A673 (cell line): ENCODE measurements around the gene AFAP1L1. TPM values are rescaled to one million over a fixed set of nuclear protein-coding genes. Genes with fewer than 3 reads are reported as not detected.

Experiments
- BruUV-seq: library from RNA; stranded (reverse); fragments of 400-500 nt; replicated peaks from 2 replicates; lab custom pipeline; 2021; lab: Mats Ljungman, UMichigan
- CTCF ChIA-PET: fragments of 300-600 bp; sonication (Branson Sonifier 250); formaldehyde crosslinking; loops from one replicate; lab custom pipeline; 2022; ENCODE audit warnings: antibody characterized with exemption; lab: Charles Lee
- POLR2A ChIA-PET: fragments of 300-600 bp; sonication (Branson Sonifier 250); formaldehyde crosslinking; loops from one replicate; lab custom pipeline; 2022; ENCODE audit warnings: antibody characterized with exemption; ENCODE audit not compliant: low non-redundant PET; lab: Charles Lee
- DNase-seq: peaks from one replicate; pipeline ENCODE4 v3.0.0-alpha.2; 2015; ENCODE audit warnings: low spot score
- H3K27ac ChIP-seq: fragments of 200-600 bp; sonication (generic); 2 replicates; pipeline ENCODE4 v1.5.1; 2016; ENCODE audit warnings: mixed run types, low read depth, mild to moderate bottlenecking, mixed read lengths, antibody characterized with exemption, low read length; ENCODE audit not compliant: poor library complexity, severe bottlenecking
- H3K27me3 ChIP-seq: fragments of 200-600 bp; sonication (generic); replicated peaks from 2 replicates; pipeline ENCODE4 v1.6.1; 2017; ENCODE audit warnings: mixed run types, low read depth, mild to moderate bottlenecking, mixed read lengths, antibody characterized with exemption, low read length; ENCODE audit not compliant: insufficient read depth, poor library complexity
- H3K36me3 ChIP-seq: fragments of 200-600 bp; sonication (generic); 2 replicates; pipeline ENCODE4 v1.6.1; 2016; ENCODE audit warnings: mixed run types, mild to moderate bottlenecking, mixed read lengths, antibody characterized with exemption, low read length; ENCODE audit not compliant: insufficient read depth, poor library complexity, severe bottlenecking
- H3K4me1 ChIP-seq: fragments of 200-600 bp; sonication (generic); 2 replicates; pipeline ENCODE4 v1.6.1; 2017; ENCODE audit warnings: mixed run types, mild to moderate bottlenecking, mixed read lengths, antibody characterized with exemption, low read length; ENCODE audit not compliant: insufficient read depth, poor library complexity, severe bottlenecking
- H3K4me3 ChIP-seq: fragments of 200-600 bp; sonication (generic); 2 replicates; pipeline ENCODE4 v1.5.1; 2016; ENCODE audit warnings: low read depth, mixed run types, mild to moderate bottlenecking, mixed read lengths, low read length; ENCODE audit not compliant: poor library complexity, severe bottlenecking
- H3K9me3 ChIP-seq: fragments of 200-600 bp; sonication (generic); 2 replicates; pipeline ENCODE4 v1.6.1; 2016; ENCODE audit warnings: mixed run types, low read depth, mild to moderate bottlenecking, mixed read lengths, antibody characterized with exemption, low read length; ENCODE audit not compliant: poor library complexity, severe bottlenecking
- EZH2 ChIP-seq: fragments of 200-600 bp; sonication (generic); IDR thresholded peaks from 2 replicates; pipeline ENCODE4 v1.6.1; 2017; ENCODE audit warnings: borderline replicate concordance, low read depth, mild to moderate bottlenecking, mixed read lengths, antibody characterized with exemption, low read length; ENCODE audit not compliant: poor library complexity, severe bottlenecking
- intact Hi-C: fragments of 100-400 bp; cut with micrococcal nuclease; formaldehyde crosslinking; loops from one replicate; pipeline ENCODE4 v1.10.0; 2022; ENCODE audit not compliant: unreplicated experiment
- total RNA-seq: library from RNA; stranded (reverse); gene quantifications from 2 replicates; pipeline ENCODE4 v1.2.3, GENCODE V29; 2021
- TF ChIP-seq, protein P1 (sequence below): fragments of 300-800, 200-600 bp; sonication (generic); conservative IDR thresholded peaks from 2 replicates; pipeline ENCODE4 v1.5.1; 2017; ENCODE audit warnings: low read depth, mild to moderate bottlenecking, antibody characterized with exemption, low read length, moderate library complexity, mixed read lengths

The AFAP1L1 gene
- total RNA-seq, 1 experiment from 2014 or later, result 0.21 TPM

DNA sequence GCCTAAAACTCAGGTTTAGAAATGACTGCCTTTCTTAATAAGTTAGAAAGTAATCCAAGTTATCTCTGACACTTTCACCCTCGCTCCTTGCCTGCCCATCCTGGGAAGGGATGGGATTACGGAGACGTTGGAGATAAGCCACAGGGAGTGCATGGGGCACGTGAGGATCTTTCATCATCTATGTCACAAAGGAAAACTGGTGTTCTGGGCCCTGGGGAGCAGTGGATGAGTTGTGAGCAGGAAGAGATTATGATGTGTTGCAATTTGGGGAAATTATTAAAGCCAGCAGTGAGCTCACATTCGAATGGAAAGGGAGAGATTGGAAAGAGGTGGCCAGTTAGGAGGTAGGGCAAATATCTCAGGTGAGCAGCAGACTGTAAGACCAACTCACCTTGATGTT lies 12.8 kb downstream of the AFAP1L1 start:
- H3K4me3 ChIP-seq, result no peak overlapping the region
- TF ChIP-seq EZH2, result no peak
- TF ChIP-seq, protein P1, sequence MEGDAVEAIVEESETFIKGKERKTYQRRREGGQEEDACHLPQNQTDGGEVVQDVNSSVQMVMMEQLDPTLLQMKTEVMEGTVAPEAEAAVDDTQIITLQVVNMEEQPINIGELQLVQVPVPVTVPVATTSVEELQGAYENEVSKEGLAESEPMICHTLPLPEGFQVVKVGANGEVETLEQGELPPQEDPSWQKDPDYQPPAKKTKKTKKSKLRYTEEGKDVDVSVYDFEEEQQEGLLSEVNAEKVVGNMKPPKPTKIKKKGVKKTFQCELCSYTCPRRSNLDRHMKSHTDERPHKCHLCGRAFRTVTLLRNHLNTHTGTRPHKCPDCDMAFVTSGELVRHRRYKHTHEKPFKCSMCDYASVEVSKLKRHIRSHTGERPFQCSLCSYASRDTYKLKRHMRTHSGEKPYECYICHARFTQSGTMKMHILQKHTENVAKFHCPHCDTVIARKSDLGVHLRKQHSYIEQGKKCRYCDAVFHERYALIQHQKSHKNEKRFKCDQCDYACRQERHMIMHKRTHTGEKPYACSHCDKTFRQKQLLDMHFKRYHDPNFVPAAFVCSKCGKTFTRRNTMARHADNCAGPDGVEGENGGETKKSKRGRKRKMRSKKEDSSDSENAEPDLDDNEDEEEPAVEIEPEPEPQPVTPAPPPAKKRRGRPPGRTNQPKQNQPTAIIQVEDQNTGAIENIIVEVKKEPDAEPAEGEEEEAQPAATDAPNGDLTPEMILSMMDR, result no peak
- H3K27me3 ChIP-seq, result no peaks in the 10 kb centered on the region
- DNase-seq, result peak; percentile 83
- CTCF ChIA-PET, result no interaction called here
- no peaks in the 10 kb centered on the region for H3K9me3 ChIP-seq
- H3K27ac ChIP-seq, result peak overlapping the region; percentile 53
- peaks cover 17% of the 10 kb centered on the region for H3K4me1 ChIP-seq
- intact Hi-C loops, result no loop called here
- no peaks in the 10 kb centered on the region for H3K36me3 ChIP-seq
- POLR2A ChIA-PET, result no interaction called here
- no TSS peak for BruUV-seq

DNA sequence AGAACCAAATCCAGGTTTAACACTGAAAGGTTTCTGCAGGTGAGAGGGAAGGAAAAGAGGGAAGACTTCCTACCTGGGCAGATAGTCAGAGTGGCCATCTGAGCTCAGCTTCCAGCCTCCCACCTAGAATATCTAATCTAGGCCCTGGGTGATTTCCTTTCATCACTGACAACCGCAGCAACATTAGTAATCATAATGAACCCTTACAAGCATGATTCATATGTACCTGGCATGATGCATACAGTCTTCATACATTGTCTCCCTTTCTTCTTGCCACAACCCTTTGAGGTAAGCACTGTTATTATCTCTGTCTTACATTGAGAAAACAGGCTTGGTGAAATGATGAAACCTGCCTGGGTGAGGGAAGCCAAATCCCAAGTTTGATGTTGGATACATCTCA lies 13.5 kb downstream of the AFAP1L1 start:
- H3K9me3 ChIP-seq, result no peaks in the 10 kb centered on the region
- ChIA-PET POLR2A (no interaction called here), CTCF (no interaction called here)
- no peak overlapping the region for H3K4me3 ChIP-seq
- no TSS peak for BruUV-seq
- H3K27me3 ChIP-seq, result no peaks in the 10 kb centered on the region
- TF ChIP-seq, protein P1, result no peak
- TF ChIP-seq EZH2, result no peak
- intact Hi-C loops, result no loop called here
- DNase-seq, result no peak
- H3K27ac ChIP-seq, result no peak overlapping the region
- peaks cover 17% of the 10 kb centered on the region for H3K4me1 ChIP-seq
- no peaks in the 10 kb centered on the region for H3K36me3 ChIP-seq

- TF ChIP-seq EZH2, result no peak
- TF ChIP-seq, protein P1, result no peak
- Histone ChIP-seq H3K4me1 (peaks cover 17% of the 10 kb centered on the region), H3K36me3 (no peaks in the 10 kb centered on the region), H3K27me3 (peaks cover 8% of the 10 kb centered on the region), H3K9me3 (no peaks in the 10 kb centered on the region), H3K4me3 (no peak overlapping the region), H3K27ac (no peak overlapping the region)
- DNase-seq, result no peak
- POLR2A ChIA-PET, result no interaction called here
- intact Hi-C loops, result no loop called here
- CTCF ChIA-PET, result no interaction called here
- BruUV-seq, result no TSS peak
Measured at GRCh38 chr5:149288436-149288835, 16.8 kb downstream of the AFAP1L1 start.
